HepG2 (cell line): Measurements from ENCODE around the gene JOSD1. TPM values are rescaled to one million over a fixed set of nuclear protein-coding genes. Genes with fewer than 3 reads are reported as not detected.

Experiments
- BRCA1 ChIP-seq: sonication (generic); formaldehyde crosslinking; IDR thresholded peaks from 2 replicates; pipeline ENCODE4 v1.4.0; 2020; ENCODE audit warnings: missing genetic modification reagents
- CCDC6 ChIP-seq: sonication (generic); formaldehyde crosslinking; IDR thresholded peaks from 2 replicates; pipeline ENCODE4 v1.8.1; 2022; ENCODE audit warnings: mild to moderate bottlenecking, missing genetic modification reagents, moderate library complexity
- FOXK2 ChIP-seq: fragments of 450-650 bp; IDR thresholded peaks from 2 replicates; pipeline ENCODE4 v1.6.1; 2016
- GPBP1L1 ChIP-seq: sonication (generic); formaldehyde crosslinking; IDR thresholded peaks from 2 replicates; pipeline ENCODE4 v1.5.0; 2020; ENCODE audit warnings: mild to moderate bottlenecking, missing genetic modification reagents
- GRHL1 ChIP-seq: sonication (generic); formaldehyde crosslinking; conservative IDR thresholded peaks from 2 replicates; pipeline ENCODE4 v1.8.0; 2022; ENCODE audit warnings: missing genetic modification reagents
- HMGA1 ChIP-seq: sonication (generic); formaldehyde crosslinking; conservative IDR thresholded peaks from 2 replicates; pipeline ENCODE4 v1.4.0; 2020; ENCODE audit warnings: missing genetic modification reagents
- NR3C1 ChIP-seq: sonication (generic); formaldehyde crosslinking; IDR thresholded peaks from 2 replicates; pipeline ENCODE4 v1.4.0; 2020; ENCODE audit warnings: missing genetic modification reagents
- NRL ChIP-seq: sonication (generic); formaldehyde crosslinking; IDR thresholded peaks from 2 replicates; pipeline ENCODE4 v1.5.0; 2020; ENCODE audit warnings: missing genetic modification reagents, mild to moderate bottlenecking, moderate library complexity, borderline replicate concordance
- RERE ChIP-seq: IDR thresholded peaks from 2 replicates; pipeline ENCODE4 v1.6.1; 2016; ENCODE audit warnings: low read depth, missing genetic modification reagents, missing compliant biosample characterization
- RORA ChIP-seq: sonication (generic); formaldehyde crosslinking; IDR thresholded peaks from 2 replicates; pipeline ENCODE4 v1.5.0; 2020; ENCODE audit warnings: mild to moderate bottlenecking, missing genetic modification reagents, moderate library complexity
- SP4 ChIP-seq: sonication (generic); formaldehyde crosslinking; IDR thresholded peaks from 2 replicates; pipeline ENCODE4 v1.8.1; 2023; ENCODE audit warnings: mild to moderate bottlenecking, missing genetic modification reagents
- SRSF9 ChIP-seq: fragments of 200-400 bp; formaldehyde crosslinking; IDR thresholded peaks from 2 replicates; pipeline ENCODE4 v1.6.1; 2018; ENCODE audit warnings: borderline replicate concordance, mild to moderate bottlenecking, low read depth, low read length; ENCODE audit not compliant: insufficient read depth, poor library complexity, severe bottlenecking
- ZBTB7B ChIP-seq: sonication (generic); formaldehyde crosslinking; IDR thresholded peaks from 2 replicates; pipeline ENCODE4 v1.4.0; 2020; ENCODE audit warnings: missing genetic modification reagents
- ZNF207 ChIP-seq: fragments of 450-650 bp; IDR thresholded peaks from 2 replicates; pipeline ENCODE4 v1.6.1; 2016; ENCODE audit warnings: antibody characterized with exemption, borderline replicate concordance
- ZNF235 ChIP-seq: sonication (generic); formaldehyde crosslinking; IDR thresholded peaks from 2 replicates; pipeline ENCODE4 v1.8.1; 2023; ENCODE audit warnings: mild to moderate bottlenecking, missing genetic modification reagents, borderline replicate concordance
- ZNF451 ChIP-seq: sonication (generic); formaldehyde crosslinking; IDR thresholded peaks from 2 replicates; pipeline ENCODE4 v1.5.0; 2020; ENCODE audit warnings: mild to moderate bottlenecking, missing genetic modification reagents
- ZNF574 ChIP-seq: sonication (generic); formaldehyde crosslinking; IDR thresholded peaks from 2 replicates; pipeline ENCODE4 v1.4.0; 2020; ENCODE audit warnings: missing genetic modification reagents
- ZNF772 ChIP-seq: sonication (generic); formaldehyde crosslinking; IDR thresholded peaks from 2 replicates; pipeline ENCODE4 v1.5.0; 2020; ENCODE audit warnings: mild to moderate bottlenecking, missing genetic modification reagents
- polyA plus RNA-seq, 8 experiments: library from polyadenylated mRNA; depleted of rRNA in 3 of 8; stranded (reverse) in 7 of 8; unstranded in 1 of 8; fragments of >200 nt; fragmentation: Illumina TruSeq in 4 of 8; extraction: Trizol in 4 of 8; gene quantifications; 2 replicates each; pipeline versions ENCODE4 v1.2.1 to v1.2.3, GENCODE V29; 2011 to 2016; ENCODE audit warnings: low read depth in 4 of 8, missing spikeins in 1 of 8, mixed read lengths in 1 of 8; ENCODE audit not compliant: insufficient read depth in 1 of 8
- total RNA-seq, 5 experiments: library from RNA; depleted of rRNA; stranded (reverse); fragments of >200 nt; fragmentation: Illumina TruSeq; extraction: Trizol; gene quantifications; 2 replicates each; pipeline ENCODE4 v1.2.3, GENCODE V29; 2016; ENCODE audit warnings: low read depth in 1 of 5

JOSD1 gene
- total and polyA plus RNA-seq, 2 of the 13 experiments (the other 11 are each of a cell fraction or from before 2014, with no cell fraction given), result 31.7 to 38.4 TPM

GRCh38 chr22:38744981-38745380 lies 44.2 kb upstream of the JOSD1 start (continued):
- no peak for TF ChIP-seq SRSF9
- no peak for TF ChIP-seq NRL
- TF ChIP-seq ZNF235 (CRISPR knock-in tag), result no peak
- TF ChIP-seq ZNF772 (CRISPR knock-in tag), result no peak
- TF ChIP-seq FOXK2, result no peak
- TF ChIP-seq BRCA1 (CRISPR knock-in tag), result no peak
- no peak for TF ChIP-seq RORA (CRISPR knock-in tag)
- no peak for TF ChIP-seq GPBP1L1 (CRISPR knock-in tag)
- TF ChIP-seq ZNF207, result no peak
- no peak for TF ChIP-seq ZBTB7B
- TF ChIP-seq SP4 (CRISPR knock-in tag), result no peak
- TF ChIP-seq CCDC6 (CRISPR knock-in tag), result no peak
- no peak for TF ChIP-seq RERE (CRISPR knock-in tag)
- no peak for TF ChIP-seq GRHL1
- TF ChIP-seq HMGA1, result no peak
- no peak for TF ChIP-seq NR3C1
- TF ChIP-seq ZNF451 (CRISPR knock-in tag), result no peak
- no peak for TF ChIP-seq ZNF574 (CRISPR knock-in tag)
